ACC112 (cell line): ENCODE measurements around the gene RNF220.
"Not testable (repeated sequence)": the region's sequence is repeated elsewhere in the genome, so short reads cannot be mapped to it uniquely, and the experiment has no call there.

Source experiments
- H2AFZ ChIP-seq: fragments of 200-600 bp; sonication (generic); one replicate; pipeline ENCODE4 v1.6.0; 2017; ENCODE audit warnings: antibody characterized with exemption, low read length; ENCODE audit not compliant: unreplicated experiment
- H3K27ac ChIP-seq: fragments of 200-600 bp; sonication (generic); 2 replicates; pipeline ENCODE4 v1.5.1; 2014; ENCODE audit warnings: low read depth, mild to moderate bottlenecking, antibody characterized with exemption, low read length, moderate library complexity
- H3K27me3 ChIP-seq: fragments of 200-600 bp; sonication (generic); 2 replicates; pipeline ENCODE4 v1.6.1; 2014; ENCODE audit warnings: mild to moderate bottlenecking, antibody characterized with exemption, low read length, moderate library complexity, mixed read lengths; ENCODE audit not compliant: insufficient read depth
- H3K36me3 ChIP-seq: fragments of 200-600 bp; sonication (generic); 2 replicates; pipeline ENCODE4 v1.6.1; 2016; ENCODE audit warnings: mild to moderate bottlenecking, antibody characterized with exemption, low read length, moderate library complexity, mixed read lengths; ENCODE audit not compliant: insufficient read depth
- H3K4me1 ChIP-seq: fragments of 200-600 bp; sonication (generic); one replicate; pipeline ENCODE4 v1.6.1; 2016; ENCODE audit warnings: low read length, mixed read lengths; ENCODE audit not compliant: insufficient read depth, unreplicated experiment, control insufficient read depth
- H3K4me3 ChIP-seq: fragments of 200-600 bp; sonication (generic); 2 replicates; pipeline ENCODE4 v1.5.1; 2014; ENCODE audit warnings: mild to moderate bottlenecking, low read depth, low read length
- H3K79me2 ChIP-seq: fragments of 200-600 bp; sonication (generic); one replicate; pipeline ENCODE4 v1.6.0; 2016; ENCODE audit warnings: low read length; ENCODE audit not compliant: control insufficient read depth, unreplicated experiment, insufficient read depth

RNF220 gene

DNA sequence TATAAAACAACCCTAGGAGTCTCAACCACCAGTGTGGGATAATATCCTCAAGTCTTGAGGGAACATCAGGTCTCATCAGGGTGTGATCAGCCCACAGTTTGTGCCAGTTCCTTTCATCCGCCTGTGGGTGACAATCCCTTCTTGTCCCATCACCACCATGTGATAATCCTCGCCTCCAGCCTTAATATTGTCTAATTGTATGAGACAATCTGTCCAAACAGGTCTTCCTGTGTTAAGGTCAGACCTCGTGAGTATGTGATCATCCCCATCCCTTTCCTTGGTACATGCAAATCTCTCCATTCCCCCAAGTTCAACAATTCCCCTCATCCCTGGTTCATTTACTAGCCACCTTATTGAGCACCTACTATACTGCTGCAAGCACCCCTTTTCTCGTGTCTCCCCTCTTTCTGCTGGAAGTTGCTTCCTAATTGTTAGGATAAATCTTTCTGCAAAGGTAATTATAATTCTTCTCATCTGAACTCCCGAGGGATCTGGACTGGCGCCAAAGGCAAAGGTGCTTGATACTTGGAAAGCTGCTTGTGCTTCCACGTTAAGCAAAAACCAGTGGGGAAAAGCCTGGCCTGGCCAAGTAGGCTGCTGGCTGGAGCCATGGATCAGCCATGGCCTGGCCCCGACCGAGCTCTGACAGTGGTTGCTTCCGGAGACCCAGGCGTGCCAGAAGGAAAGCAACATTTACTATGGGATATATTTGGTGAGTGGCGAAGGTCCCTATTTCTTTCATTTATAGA lies 92.5 kb downstream of the RNF220 start:
- H3K27me3 ChIP-seq: peaks cover 43% of the 10 kb centered on the region
- H3K27ac ChIP-seq: no peak overlapping the region
- H3K4me3 ChIP-seq: no peak overlapping the region
- H3K36me3 ChIP-seq: no peaks in the 10 kb centered on the region
- H2AFZ ChIP-seq: no peak overlapping the region
- no peaks in the 10 kb centered on the region for H3K79me2 ChIP-seq
- H3K4me1 ChIP-seq: no peaks in the 10 kb centered on the region

DNA sequence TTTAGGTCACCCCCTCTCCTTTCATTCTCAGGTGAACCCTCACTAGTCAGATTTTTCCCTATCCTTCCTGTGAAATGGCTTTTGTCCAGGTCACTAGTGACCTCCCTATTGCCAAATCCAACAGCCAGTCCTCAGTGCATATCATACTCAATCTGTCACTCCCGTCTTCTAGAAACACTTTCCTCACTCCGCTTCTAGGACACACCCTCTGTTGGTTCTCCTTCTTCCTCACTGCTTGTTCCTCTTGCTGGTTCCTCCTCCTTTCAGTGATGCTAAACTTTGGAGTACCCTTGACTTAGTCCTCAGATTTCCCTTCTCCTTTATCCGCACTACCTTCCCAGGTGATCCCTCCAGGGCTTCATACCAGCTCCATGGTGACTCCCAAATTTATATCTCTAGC lies 94.3 kb downstream of the RNF220 start:
- no peak overlapping the region for H3K27ac ChIP-seq
- no peaks in the 10 kb centered on the region for H3K79me2 ChIP-seq
- no peaks in the 10 kb centered on the region for H3K36me3 ChIP-seq
- H3K4me3 ChIP-seq: no peak overlapping the region
- H3K27me3 ChIP-seq: peaks cover 45% of the 10 kb centered on the region
- H2AFZ ChIP-seq: no peak overlapping the region
- no peaks in the 10 kb centered on the region for H3K4me1 ChIP-seq

DNA sequence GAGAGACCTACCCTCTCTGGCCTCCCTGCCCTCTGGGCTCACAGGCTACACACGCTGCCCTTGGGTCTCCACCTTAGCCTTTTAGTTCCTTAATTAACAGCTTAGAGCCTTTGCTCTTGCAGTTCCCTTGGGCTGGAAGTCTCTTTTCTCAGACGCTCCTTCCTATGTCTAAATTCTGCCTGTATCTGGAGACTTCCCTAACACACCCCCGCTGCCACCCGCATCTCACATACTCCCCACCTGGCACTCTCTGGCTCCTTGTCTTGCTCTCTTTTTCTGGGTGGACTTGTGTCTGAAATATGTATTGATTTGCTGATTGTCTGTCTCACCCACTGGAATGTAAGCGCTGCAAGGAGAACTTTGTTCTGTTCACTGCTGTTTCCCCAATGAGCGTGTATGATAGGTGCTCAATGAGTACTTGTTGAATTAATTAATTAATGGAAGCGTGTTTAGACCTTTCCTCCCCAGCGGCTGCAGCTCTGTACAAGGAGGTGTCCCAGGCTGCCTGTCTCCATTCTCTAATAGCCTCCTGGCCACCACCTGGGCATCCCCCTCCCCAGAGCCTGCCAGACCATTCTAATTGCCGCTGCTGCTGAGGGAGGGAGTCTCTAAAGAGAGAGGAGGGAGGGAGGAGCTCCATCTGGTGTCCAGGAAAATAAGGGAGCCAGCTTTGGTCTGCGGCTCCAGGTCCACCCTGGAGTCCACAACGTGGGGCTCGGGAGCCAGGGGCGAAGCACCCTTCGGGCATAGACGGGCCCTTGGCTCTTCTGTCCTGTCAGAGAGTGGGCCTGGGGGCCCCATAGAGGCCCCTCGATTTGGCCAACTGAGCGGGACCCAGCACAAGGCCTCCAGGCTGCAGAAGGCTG lies 95.4 kb downstream of the RNF220 start:
- no peak overlapping the region for H3K4me3 ChIP-seq
- H3K79me2 ChIP-seq: no peaks in the 10 kb centered on the region
- no peak overlapping the region for H2AFZ ChIP-seq
- H3K36me3 ChIP-seq: no peaks in the 10 kb centered on the region
- H3K4me1 ChIP-seq: no peaks in the 10 kb centered on the region
- no peak overlapping the region for H3K27ac ChIP-seq
- H3K27me3 ChIP-seq: peaks cover 56% of the 10 kb centered on the region

DNA sequence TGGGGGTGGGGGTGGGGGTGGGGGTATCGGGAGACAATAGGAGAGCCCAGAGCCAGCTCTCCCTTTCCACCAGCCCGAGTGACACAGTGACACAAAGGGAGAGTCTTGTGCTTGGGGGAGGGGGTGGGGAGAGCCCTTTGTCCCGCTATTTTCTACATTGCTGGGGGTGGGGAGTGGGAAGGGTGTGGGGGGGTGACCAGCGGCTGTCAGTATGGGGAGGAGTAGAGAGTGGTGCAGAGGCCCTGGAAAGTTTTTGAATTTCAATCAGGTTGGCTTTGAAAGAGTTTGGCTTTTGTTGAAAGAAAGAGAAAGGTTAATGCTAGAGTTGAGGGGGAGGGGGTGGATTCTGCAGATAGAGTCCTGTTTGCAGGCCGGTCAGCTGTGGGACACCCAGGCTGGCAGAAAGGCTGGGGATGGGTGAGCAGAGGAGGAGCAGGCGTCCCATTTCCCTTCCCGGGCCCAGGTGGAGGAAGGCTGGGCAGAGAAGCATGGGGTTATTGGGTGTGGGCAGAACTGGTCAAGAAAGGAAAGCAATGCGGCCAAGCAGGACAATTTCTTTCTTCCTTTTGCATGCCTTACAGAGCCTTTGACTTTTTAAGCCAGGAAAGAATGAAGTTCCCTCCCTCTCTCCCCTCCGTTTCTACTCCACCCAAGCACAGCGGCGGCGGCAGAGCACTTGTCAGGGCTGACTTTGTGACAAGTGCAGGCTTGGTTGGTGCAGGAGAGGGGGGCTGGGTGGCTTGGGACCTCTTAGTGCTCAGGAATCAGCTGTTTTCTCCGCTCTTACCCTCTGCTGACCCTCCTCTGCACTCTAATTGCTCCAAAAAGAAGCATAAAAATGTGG lies 96.2 kb downstream of the RNF220 start:
- Histone ChIP-seq H3K4me3 (no peak overlapping the region), H3K36me3 (no peaks in the 10 kb centered on the region), H3K27ac (no peak overlapping the region), H3K4me1 (no peaks in the 10 kb centered on the region), H2AFZ (no peak overlapping the region), H3K79me2 (no peaks in the 10 kb centered on the region), H3K27me3 (peaks cover 64% of the 10 kb centered on the region)

DNA sequence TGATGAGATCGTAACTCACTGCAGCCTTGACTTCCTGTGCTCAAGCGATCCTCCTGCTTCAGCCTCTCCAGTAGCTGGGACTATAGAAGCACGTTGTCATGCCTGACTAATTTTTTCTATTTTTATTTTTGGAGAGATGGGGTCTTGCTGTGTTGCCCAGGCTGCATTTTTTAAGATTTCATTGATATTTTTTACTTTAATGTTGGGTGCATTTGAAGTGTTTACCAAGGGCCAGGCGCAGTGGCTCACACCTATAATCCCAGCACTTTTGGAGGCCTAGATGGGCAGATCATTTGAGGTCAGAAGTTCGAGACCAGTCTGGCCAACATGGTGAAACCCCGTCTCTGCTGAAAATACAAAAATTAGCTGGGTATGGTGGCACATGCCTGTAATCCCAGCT lies 97.8 kb downstream of the RNF220 start:
- H3K79me2 ChIP-seq, H3K36me3 ChIP-seq, H3K4me1 ChIP-seq, H3K27ac ChIP-seq, H3K4me3 ChIP-seq, H2AFZ ChIP-seq: not testable (repeated sequence)
- H3K27me3 ChIP-seq: peaks cover 67% of the 10 kb centered on the region

DNA sequence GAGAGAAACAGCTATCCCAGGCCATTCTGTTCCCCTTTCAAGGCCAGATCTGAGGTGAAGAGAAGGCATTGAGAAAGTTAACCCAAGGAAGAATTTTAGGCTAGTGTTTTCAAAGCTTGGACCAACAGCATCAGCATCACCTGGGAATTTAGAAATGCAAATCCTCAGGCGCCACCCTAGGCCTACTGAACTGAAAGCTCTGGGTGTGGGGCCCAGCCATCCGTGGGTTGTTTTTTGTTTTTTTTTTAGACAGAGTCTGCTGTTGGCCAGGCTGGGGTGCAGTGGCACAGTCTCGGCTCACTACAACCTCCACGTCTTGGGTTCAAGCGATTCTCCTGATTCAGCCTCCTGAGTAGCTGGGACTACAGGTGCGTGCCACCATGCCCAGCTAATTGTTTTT lies 98.6 kb downstream of the RNF220 start:
- H3K36me3 ChIP-seq: no peaks in the 10 kb centered on the region
- H3K27ac ChIP-seq: no peak overlapping the region
- H3K27me3 ChIP-seq: peaks cover 67% of the 10 kb centered on the region

DNA sequence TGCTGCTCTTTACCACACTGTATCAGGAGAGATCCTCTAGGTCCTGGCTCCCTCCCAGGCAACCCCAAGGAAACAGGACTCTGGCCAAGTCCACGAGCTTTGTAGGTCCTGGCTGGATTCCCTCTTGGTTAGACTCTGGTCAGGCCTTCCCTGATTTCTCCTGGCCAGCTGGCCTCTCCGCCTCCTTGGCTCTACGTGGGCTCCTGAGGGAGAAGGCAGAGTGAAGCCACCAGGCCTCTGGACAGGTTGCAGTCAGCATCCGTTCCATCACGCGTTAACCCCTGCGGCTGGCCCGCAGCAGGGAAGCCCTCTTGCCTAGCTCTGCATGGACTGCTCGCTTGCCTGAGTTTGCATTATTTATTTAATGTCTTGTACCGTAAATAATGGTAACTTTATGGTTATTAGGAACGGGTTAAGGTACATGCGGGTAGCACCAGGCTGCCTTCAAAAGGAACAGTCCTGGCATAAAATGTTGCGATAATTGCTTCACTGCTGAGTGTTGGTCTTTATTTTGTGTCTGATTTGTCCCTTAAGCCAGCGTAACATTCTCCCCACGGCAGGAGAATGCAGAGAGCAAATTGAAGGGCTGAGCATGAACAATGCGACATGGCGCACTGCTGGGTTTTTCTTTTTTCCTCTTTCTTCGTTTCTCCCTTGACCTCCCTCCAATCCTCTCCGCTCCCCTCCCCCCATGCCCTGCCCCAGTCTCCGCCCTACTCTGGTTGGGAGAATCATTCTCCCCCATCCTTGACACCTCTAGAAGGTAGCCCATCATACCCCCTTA lies 100.3 kb downstream of the RNF220 start:
- no peak overlapping the region for H3K4me3 ChIP-seq
- no peaks in the 10 kb centered on the region for H3K79me2 ChIP-seq
- no peaks in the 10 kb centered on the region for H3K4me1 ChIP-seq
- H3K27ac ChIP-seq: no peak overlapping the region
- H3K36me3 ChIP-seq: no peaks in the 10 kb centered on the region
- H3K27me3 ChIP-seq: peaks cover 59% of the 10 kb centered on the region
- no peak overlapping the region for H2AFZ ChIP-seq

More for the DNA sequence above, 98.6 kb downstream of the RNF220 start:
- no peaks in the 10 kb centered on the region for H3K4me1 ChIP-seq
- no peak overlapping the region for H3K4me3 ChIP-seq
- H3K79me2 ChIP-seq: no peaks in the 10 kb centered on the region
- H2AFZ ChIP-seq: no peak overlapping the region

DNA sequence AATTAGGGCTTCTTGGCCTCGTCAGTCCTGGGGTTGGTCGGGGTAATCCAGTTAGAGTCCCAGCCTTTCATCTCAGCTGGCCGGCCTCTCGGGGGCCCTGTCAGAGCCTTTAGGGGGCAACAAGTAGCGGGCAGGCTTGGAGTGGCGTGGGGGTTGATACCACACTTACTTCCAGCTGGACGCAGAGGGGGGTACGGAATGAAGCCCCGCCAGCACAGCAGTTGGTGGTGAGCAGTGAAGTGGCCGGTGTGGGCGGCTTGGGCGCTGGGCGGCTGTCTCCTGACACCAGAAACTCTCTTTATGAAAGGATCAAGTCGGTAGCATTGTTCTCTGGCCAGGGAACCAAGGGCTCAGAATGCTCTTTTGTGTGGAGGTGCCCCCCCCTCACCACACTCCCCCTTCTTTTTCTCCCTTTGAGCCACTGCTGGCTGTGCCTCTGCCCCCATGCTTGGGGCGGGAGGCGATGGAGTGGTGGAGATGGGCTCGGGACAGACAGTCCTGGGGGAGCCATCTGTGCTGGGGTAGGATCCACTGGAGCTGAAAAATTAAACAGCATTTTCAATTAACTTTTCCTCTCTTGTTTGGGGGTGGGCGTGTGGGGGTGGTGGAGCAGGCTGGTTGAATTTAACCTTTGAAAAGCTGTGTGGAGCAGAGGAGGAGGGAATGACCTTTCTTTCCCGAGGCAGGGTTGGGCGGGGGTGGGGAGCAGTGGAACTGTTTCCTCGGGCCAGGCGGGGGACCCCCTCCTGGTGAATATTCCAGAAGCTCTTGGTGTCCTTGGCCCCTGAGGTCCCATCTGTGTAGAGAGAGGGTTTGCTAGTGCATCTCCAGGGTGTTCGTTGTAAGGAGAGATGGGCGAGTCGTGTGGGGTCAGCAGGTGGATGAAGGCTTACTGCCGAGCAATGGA lies 102.7 kb downstream of the RNF220 start:
- H3K79me2 ChIP-seq: no peaks in the 10 kb centered on the region
- no peaks in the 10 kb centered on the region for H3K4me1 ChIP-seq
- H2AFZ ChIP-seq: no peak overlapping the region
- H3K27ac ChIP-seq: no peak overlapping the region
- H3K36me3 ChIP-seq: no peaks in the 10 kb centered on the region
- peaks cover 77% of the 10 kb centered on the region for H3K27me3 ChIP-seq
- H3K4me3 ChIP-seq: no peak overlapping the region

DNA sequence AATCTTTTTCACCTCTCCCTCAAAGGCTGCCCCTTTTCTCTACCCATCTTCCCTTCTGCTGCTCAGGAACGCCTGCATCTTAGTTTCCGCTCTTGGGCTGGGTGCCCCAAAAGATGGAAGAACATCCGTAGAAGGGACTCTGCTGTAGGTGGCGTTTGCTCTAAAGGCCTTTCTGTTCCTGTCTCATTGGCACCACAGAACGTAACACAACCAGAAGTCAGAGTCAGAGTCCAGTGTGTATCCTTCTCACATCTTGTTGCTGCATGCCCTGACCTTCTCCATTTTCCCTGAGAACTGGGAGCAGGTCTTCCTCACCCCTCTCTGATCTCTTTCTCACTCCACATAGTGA lies 103.3 kb downstream of the RNF220 start:
- H3K27me3 ChIP-seq: peaks cover 83% of the 10 kb centered on the region
- H3K36me3 ChIP-seq: no peaks in the 10 kb centered on the region
- H3K4me3 ChIP-seq: no peak overlapping the region
- no peaks in the 10 kb centered on the region for H3K4me1 ChIP-seq
- H3K79me2 ChIP-seq: no peaks in the 10 kb centered on the region
- H2AFZ ChIP-seq: no peak overlapping the region
- no peak overlapping the region for H3K27ac ChIP-seq
